HL-60 (cell line): ENCODE results near the gene SLC4A1.

Source experiments
- DNase-seq, 2 experiments: peaks; one replicate each; pipeline ENCODE4 v3.0.0-alpha.2; 2010 to 2020; ENCODE audit warnings: low read depth in 1 of 2, low spot score in 1 of 2
- H3K27ac ChIP-seq: fragments of 250-450 bp; sonication (Bioruptor Pico); replicated peaks from 2 replicates; pipeline ENCODE4 v1.5.1; 2020; ENCODE audit warnings: mild to moderate bottlenecking, moderate library complexity
- H3K27me3 ChIP-seq: fragments of 250-450 bp; sonication (Bioruptor Pico); 2 replicates; pipeline ENCODE4 v1.5.1; 2021; ENCODE audit warnings: mild to moderate bottlenecking, moderate library complexity; ENCODE audit not compliant: insufficient read depth, poor library complexity, severe bottlenecking
- H3K4me3 ChIP-seq: replicated peaks from 2 replicates; pipeline ENCODE4 v1.5.1; 2011; ENCODE audit warnings: mild to moderate bottlenecking, control low read depth, low read length; ENCODE audit not compliant: insufficient read depth
- GABPA ChIP-seq: IDR thresholded peaks from 2 replicates; pipeline ENCODE4 v1.6.1; 2012; ENCODE audit warnings: low read depth
- POLR2AphosphoS5 ChIP-seq: IDR thresholded peaks from 2 replicates; pipeline ENCODE4 v1.6.1; 2012; ENCODE audit warnings: low read depth
- REST ChIP-seq: IDR thresholded peaks from 2 replicates; pipeline ENCODE4 v1.6.1; 2012; ENCODE audit warnings: low read depth; ENCODE audit not compliant: insufficient replicate concordance
- SPI1 ChIP-seq: IDR thresholded peaks from 2 replicates; pipeline ENCODE4 v1.6.1; 2012; ENCODE audit warnings: low read depth, mild to moderate bottlenecking, borderline replicate concordance
- TF ChIP-seq, protein P1 (sequence below): IDR thresholded peaks from one replicate; pipeline ENCODE4 v1.5.1; 2011; ENCODE audit warnings: low read length, control low read depth, inconsistent platforms; ENCODE audit not compliant: insufficient read depth

Gene SLC4A1

DNA sequence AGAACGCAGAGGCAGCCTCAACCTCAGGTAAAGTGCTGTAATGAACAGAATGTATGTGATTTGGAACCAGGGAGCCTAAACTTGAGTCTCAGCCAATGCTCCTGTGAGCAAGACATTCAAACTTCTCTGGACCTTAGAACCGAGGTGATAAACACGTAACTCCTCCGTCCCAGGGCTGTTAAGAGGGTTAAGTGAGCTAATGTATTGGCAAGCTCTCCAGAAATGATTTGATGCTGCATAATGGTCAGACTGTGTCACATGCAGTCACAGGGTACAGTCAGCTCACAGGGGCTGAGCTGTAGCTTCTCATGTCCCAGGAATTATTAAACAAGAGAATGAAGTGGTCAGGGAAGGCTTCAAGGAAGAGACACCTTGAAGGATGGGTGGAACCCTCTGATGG, 10.0 kb upstream of the SLC4A1 start:
- DNase-seq: no peak
- Histone ChIP-seq H3K27me3 (no peaks in the 10 kb centered on the region), H3K4me3 (no peak overlapping the region), H3K27ac (no peak overlapping the region)
- TF ChIP-seq SPI1 (no peak), GABPA (no peak), REST (no peak), POLR2AphosphoS5 (no peak)
- TF ChIP-seq, protein P1, sequence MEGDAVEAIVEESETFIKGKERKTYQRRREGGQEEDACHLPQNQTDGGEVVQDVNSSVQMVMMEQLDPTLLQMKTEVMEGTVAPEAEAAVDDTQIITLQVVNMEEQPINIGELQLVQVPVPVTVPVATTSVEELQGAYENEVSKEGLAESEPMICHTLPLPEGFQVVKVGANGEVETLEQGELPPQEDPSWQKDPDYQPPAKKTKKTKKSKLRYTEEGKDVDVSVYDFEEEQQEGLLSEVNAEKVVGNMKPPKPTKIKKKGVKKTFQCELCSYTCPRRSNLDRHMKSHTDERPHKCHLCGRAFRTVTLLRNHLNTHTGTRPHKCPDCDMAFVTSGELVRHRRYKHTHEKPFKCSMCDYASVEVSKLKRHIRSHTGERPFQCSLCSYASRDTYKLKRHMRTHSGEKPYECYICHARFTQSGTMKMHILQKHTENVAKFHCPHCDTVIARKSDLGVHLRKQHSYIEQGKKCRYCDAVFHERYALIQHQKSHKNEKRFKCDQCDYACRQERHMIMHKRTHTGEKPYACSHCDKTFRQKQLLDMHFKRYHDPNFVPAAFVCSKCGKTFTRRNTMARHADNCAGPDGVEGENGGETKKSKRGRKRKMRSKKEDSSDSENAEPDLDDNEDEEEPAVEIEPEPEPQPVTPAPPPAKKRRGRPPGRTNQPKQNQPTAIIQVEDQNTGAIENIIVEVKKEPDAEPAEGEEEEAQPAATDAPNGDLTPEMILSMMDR: no peak

- Histone ChIP-seq H3K4me3 (no peak overlapping the region), H3K27ac (no peak overlapping the region), H3K27me3 (no peaks in the 10 kb centered on the region)
- no peak for TF ChIP-seq REST
- TF ChIP-seq GABPA: no peak
- DNase-seq: no peak
These were observed 5.7 kb upstream of the SLC4A1 start for GRCh38 chr17:44273607-44274006.

DNA sequence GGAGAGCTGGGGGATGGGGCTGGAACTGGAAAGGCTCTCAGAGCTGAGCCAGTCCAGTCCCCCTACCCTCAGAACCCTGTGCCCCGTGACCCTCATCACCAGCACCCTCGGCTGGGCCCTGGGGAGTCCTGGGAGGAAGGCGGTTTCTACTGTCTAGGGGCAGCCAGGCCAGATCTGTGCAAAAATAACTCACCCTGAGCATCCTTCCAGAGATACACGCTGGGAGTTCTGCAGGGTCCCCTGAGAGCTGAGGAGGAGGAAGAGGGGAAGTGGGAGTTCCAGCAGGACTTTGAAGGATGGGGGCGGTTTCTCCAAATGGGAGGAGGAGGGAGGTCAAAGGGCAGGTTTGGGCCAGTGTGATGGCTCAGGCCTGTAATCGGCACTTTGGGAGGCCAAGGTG, 5.0 kb upstream of the SLC4A1 start:
- DNase-seq: no peak
- TF ChIP-seq POLR2AphosphoS5 (no peak), GABPA (no peak), REST (no peak), SPI1 (no peak)
- TF ChIP-seq, protein P1: no peak
- no peaks in the 10 kb centered on the region for H3K27me3 ChIP-seq
- no peak overlapping the region for H3K4me3 ChIP-seq
- no peak overlapping the region for H3K27ac ChIP-seq
